Measurements from ENCODE around the gene TADA2A.

The TADA2A gene

GRCh38 chr17:37461668-37462067 is 55.0 kb downstream of the TADA2A start:
- DNase-seq (ENCODE audit: low read depth in 2 of 2) = no peak

DNA sequence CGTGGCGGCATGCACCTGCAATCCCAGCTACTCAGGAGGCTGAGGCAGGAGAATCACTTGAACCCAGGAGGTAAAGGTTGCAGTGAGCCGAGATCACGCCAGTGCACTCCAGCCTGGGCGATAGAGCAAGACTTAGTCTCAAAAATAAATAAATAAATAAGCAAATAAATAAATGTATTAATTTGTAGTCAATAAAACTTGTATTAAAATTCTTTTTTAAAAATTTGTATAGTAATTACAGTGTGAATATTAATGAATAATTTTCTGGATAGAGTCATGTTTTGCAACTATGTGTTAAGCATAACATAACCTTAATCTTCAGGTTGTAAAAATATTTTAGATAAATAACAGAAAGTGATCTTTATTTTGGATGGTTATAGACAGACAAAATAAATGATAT is 55.8 kb downstream of the TADA2A start:
- no peak for DNase-seq (ENCODE audit: low read depth in 2 of 2)

- DNase-seq (ENCODE audit: low read depth in 2 of 2) = no peak
Observed at GRCh38 chr17:37463039-37463438, 56.4 kb downstream of the TADA2A start.

- DNase-seq (ENCODE audit: low read depth in 2 of 2) = no peak
Observed at GRCh38 chr17:37465069-37465616, 58.5 kb downstream of the TADA2A start.

DNA sequence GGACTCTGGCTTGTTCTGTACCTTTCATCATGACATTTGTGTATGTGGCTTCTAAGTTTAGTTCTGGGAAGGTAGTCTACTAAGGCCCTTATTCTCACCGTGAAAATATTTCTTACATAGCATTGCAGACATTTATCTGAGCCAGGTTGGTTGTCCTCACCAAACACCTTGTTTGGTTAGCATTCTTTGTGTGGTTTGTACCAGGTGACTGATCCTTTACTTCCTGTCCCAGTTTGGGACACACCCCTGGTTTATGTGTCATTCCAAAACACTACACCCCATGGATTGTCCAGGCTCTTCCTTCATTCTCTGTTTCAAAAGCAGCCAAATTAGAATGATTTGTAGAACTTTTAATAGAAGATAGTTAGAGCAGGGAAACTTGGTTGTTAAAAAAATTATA is 59.8 kb downstream of the TADA2A start:
- no peak for DNase-seq (ENCODE audit: low read depth in 2 of 2)

GRCh38 chr17:37470181-37470580 is 63.5 kb downstream of the TADA2A start:
- no peak for DNase-seq (ENCODE audit: low read depth in 2 of 2)

DNA sequence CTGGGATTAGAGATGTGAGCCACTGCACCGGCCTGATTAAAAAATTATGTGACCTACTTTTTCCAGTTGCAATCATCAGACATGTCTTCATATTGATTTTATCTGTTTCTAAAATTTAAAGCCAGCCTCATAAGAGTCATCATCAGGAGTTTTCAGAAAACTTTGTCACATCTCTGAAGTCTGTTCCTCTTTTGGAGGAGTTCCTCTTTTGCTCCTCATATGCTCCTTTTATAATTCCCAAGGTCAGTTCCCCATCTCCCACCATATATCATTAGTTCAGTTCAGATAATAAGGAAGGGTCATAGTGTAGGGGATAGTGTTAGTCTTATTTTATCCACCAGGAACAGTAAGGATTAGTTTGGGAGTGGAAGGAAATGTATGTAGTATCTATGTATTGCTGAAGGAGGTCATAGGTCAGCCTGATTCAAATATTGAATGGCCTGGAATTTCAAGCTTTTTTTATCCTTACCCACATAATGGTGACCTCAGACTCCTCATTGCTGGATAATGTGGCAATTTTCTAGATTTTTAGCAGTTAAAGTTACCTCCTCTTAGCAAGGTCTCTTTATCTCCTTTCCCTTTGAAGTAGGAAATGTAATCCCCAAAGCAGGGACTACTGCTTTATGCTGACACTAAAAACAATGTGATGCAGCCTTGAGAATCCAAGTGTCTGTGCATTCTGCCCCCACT is 69.2 kb downstream of the TADA2A start:
- no peak for DNase-seq (ENCODE audit: low read depth in 2 of 2)

DNA sequence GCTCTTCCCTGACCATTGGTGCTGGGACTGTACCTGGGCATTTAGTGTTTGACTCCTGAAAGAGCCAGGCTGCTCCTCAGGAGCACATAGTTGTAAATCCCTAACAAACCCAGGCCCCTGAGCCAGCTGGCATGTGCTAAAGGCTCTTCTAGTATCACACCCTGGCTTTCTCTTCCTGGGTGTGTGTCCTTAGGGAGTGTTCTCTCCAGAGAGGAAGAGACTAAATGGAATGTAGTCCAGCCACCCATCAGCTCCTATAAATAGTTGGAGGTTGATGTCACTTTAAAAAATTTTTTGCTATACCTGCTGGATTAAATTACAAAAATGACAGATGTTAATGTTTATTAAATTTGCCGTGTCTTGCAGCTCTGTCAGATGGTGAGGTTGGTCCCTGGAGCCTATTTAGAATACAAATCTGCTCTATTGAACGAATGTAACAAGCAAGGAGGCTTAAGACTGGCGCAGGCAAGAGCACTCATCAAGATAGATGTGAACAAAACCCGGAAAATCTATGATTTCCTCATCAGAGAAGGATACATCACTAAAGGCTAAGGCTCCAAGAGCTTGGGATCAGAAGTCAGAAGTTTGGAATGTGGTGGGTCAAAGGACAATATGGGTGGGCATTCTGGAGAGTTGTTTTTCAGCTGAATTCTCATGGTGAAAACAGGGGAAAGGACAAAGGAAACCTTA is 69.9 kb downstream of the TADA2A start:
- no peak for DNase-seq (ENCODE audit: low read depth in 2 of 2)

DNA sequence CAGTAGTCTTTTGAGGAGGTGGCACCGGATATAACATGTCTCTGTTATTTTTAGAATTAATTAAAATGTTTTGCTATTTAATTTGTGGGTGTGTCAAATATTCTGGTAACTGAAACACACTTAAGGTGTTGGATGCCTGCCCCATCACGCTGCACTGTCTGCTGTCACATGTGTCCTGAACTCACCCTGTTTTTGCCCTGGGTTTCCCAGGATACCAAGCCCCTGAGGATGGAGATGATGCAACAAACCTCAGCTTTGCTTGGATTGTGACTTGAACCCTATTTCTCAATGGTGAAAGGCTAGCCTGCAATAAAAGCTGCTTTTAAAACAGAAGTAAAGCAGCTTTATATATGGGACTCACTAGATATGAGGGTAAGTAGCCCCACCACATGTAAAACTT is 71.5 kb downstream of the TADA2A start:
- DNase-seq (ENCODE audit: low read depth in 2 of 2) = no peak

GRCh38 chr17:37479025-37479424 is 72.3 kb downstream of the TADA2A start:
- DNase-seq (ENCODE audit: low read depth in 2 of 2) = no peak

DNA sequence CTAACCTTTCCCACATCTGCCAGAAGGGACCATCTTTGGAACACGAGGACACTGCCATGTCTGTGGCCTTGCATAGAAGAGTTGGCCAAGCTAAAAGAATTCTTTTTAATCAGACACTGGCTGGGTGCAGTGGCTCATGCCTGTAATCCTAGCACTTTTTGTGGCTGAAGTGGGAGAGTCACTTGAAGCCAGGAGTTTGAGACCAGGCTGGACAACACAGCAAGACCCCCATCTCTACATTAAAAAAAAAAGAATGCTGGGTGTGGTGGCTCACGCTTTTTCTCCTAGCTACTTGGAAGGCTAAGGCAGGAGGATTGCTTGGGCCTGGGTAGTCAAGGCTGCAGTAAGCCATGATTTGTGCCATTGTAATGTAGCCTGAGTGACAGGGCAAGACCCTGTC is 73.7 kb downstream of the TADA2A start:
- DNase-seq (ENCODE audit: low read depth in 2 of 2) = no peak

DNA sequence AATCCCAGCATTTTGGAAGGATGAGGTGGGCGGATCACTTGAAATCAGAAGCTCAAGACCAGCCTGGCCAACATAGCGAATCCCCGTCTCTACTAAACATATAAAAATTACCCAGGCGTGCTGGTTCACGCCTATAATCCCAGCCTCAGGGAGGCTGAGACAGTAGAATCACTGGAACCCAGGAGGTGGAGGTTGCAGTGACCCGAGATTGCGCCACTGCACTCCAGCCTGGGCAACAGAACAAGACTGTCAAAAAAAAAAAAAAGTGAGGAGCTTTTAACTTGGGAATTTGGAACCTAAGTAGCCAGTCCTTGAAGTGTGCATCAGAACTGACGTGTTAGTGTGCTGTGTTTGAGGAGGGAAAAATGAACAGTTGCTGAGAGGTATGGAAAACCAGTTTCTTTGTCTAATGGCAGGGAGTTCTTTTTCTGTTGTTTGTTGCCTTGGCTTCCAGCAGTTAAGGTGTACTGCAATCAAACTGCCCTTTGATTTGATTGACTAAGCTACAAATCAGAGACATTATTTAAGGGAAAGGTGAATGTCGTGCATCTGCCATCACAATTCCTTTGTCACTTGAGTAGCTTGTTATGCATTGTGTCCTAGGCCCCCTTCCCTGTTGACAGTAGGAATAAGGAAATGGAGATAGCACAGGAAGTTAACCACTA is 74.4 kb downstream of the TADA2A start:
- no peak for DNase-seq (ENCODE audit: low read depth in 2 of 2)

DNA sequence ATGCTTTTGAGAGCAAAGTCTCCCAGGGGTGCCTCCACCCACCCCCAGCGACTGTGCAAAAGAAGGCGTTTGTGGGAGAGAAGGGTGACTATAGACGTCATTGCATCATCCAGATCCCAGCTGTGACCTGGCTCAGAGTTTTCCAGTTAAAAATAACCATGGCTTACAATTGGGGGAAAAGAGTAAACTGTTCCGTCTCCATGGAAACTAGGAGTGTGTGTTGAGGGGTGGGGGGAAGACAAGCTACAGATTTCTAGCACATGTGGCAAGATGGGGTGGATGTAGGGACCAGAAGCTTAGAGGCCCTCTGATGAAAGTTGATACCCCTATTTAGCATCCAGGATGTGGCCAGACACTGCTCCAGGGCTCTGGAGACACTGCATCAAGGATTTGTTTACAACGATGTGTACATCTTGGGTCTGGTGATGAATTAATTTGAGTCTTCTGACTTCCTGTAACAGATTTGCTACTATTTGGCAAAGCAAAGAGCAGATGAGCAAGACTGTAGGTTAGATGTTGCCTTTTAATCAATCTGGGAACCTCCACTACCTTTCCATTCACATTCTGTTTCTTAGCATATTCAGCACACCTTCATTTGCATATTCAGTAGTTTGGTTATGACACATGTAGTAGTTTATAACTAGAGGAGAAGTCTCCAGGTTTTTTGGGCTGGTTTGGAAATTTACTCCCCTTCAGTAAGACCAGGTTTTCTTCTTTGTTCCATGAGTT is 76.8 kb downstream of the TADA2A start:
- DNase-seq (ENCODE audit: low read depth in 2 of 2) = no peak

GRCh38 chr17:37485938-37486570 is 79.4 kb downstream of the TADA2A start:
- no peak for DNase-seq (ENCODE audit: low read depth in 2 of 2)

DNA sequence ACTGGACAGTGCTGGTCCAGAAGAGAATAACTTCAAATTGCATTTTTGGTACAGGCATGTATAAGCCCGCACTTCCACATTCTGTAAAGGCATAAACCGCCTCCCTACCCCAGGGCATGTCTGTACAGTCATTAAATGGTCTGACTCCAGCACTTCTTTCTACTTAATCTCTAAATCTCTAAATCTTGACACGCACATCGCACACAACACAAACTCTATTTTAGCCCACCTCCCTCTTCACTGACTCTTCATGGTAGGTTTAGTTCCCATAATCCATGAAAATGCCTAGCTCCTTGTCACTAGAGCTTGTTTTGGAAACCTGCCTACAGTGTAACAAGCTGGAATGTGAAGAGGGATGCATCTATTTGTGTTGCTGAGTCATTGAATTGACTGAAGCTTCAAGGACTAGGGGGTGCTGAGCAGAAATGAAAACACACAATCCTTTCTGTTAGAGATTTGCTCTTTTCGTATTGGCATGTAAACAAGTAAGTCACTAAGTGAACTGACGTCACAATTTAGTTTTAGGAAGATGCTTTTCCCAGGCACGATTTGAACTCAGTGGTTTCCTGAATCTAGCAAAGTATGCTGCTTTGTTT is 81.4 kb downstream of the TADA2A start:
- no peak for DNase-seq (ENCODE audit: low read depth in 2 of 2)

- peak; percentile 37 to 61 for DNase-seq (ENCODE audit: low read depth in 2 of 2)
Observed at GRCh38 chr17:37488607-37489196, 82.0 kb downstream of the TADA2A start.

DNA sequence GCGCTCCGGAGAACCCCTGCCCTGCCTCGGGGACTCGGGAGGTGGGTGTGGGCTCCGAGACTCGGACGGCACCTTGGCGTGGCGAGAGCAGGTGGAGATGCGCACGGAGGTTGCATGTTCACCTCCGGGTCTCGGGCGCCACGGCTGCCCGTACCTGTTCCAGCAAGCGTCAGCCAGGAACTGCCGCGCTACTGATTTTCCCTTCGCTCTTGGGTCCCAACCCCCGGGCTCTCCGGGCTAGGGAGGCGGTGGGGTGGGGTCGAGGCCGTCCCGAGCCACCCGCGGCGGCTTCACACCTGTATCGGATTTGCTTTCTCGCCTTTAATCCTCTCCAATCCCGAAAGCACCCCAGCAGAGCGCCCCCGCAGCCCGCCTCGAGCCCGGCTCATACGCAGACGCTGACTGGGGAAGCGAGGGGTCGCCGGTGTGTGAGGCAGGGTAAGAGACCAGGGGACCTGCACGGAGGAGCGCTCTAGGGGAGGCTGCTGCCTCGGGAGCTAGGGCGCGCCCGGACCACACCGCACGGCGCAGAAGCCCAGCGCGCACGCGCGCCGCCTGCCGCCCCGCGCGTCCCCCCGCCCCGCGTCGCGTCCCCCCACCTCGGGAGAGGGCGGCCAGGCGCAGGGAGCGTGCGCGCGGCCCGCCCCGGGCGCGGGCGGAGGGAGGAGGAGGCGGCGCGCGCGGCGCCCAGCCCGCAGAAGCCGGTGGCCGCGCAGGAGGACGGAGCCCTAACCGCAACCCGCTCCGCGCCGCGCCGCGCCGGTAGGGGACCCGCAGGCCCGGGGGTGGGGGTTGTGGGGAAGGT is 82.7 kb downstream of the TADA2A start, which contains the start of gene DUSP14:
Gene DUSP14, plus strand, starts transcription at position 695 of the 805 bp plus-strand sequence. CDS start 22,382 bp downstream, outside the sequence.
- DNase-seq (ENCODE audit: low read depth in 2 of 2) = peak; percentile 66 to 68

GRCh38 chr17:37490022-37490587 is 83.4 kb downstream of the TADA2A start:
- DNase-seq (ENCODE audit: low read depth in 2 of 2) = peak; percentile 53 to 55

All from activated CD8-positive, alpha-beta memory T cell treated with anti-CD3 and anti-CD28 coated beads for 4 hours (primary cell).